ENCODE measurements around the gene NR5A1.

NR5A1 gene

DNA sequence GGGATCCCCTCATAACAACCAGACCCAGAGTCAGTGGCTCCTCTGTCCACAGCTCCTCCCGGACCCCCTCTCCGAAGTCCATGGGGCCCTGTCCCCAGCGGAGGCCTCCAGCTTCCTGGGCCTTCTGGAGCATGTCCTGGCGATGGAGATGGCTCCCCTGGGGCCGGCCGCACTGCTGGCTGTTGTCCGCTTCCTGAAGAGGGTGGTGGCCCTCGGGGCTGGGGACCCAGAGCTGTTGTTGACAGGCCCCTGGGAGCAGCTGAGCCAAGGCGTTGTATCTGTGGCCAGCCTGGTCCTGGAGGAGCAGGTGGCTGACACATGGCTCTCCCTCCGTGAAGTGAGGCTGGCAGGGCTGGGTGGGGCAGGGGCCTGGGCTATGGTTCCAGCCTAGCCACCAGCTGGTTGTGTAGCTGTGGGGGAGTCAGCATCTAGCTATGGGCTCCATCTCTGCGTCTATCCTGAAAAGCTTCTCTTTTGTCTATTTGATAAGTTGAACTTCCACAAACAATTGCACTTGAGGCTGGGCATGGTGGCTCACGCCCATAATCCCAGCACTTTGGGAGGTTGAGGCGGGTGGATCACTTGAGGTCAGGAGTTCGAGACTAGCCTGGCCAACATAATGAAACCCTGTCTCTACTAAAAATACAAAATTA lies 52.3 kb downstream of the NR5A1 start:
- H2BK15ac ChIP-seq (ENCODE audit: low read depth, poor library complexity, severe bottlenecking): no peak overlapping the region
- H3K4me3 ChIP-seq (ENCODE audit: insufficient read depth in 1 of 2, low read depth in 1 of 2, low read length in 2 of 2): no peak overlapping the region
- DNase-seq: no peak
- H3K79me1 ChIP-seq (replicated peaks; ENCODE audit: low read length, poor library complexity, severe bottlenecking): no peaks in the 10 kb centered on the region
- no peak overlapping the region for H3K14ac ChIP-seq (ENCODE audit: low read length in 2 of 2)
- no peak overlapping the region for H3K4me2 ChIP-seq (ENCODE audit: low read length, poor library complexity, severe bottlenecking)
- WGBS: 88% methylated on average over 14 of the region's 14 CpGs
- H3K27ac ChIP-seq (ENCODE audit: low read length, poor library complexity, severe bottlenecking): no peak overlapping the region
- no peak overlapping the region for H4K8ac ChIP-seq (ENCODE audit: low read length)
- no peak overlapping the region for H2BK120ac ChIP-seq (ENCODE audit: low read depth, low read length)
- no peaks in the 10 kb centered on the region for H3K36me3 ChIP-seq (ENCODE audit: control insufficient read depth in 1 of 2, insufficient read depth in 2 of 2, low read depth in 1 of 2, low read length in 2 of 2)
- no peak overlapping the region for H3K18ac ChIP-seq (ENCODE audit: low read depth in 1 of 2, low read length in 2 of 2)
- H2BK12ac ChIP-seq (ENCODE audit: low read length in 2 of 2): no peak overlapping the region
- peaks cover 52 to 76% of the 10 kb centered on the region in 2 experiments for H3K27me3 ChIP-seq (ENCODE audit: control insufficient read depth in 1 of 2, insufficient read depth in 1 of 2, low read length in 2 of 2)
- H3K4ac ChIP-seq (ENCODE audit: low read depth in 1 of 2, low read length in 2 of 2): no peak overlapping the region
- H3K4me1 ChIP-seq (ENCODE audit: control insufficient read depth, insufficient read depth, low read depth, low read length): peaks cover 16% of the 10 kb centered on the region
- H2AK5ac ChIP-seq (ENCODE audit: low read length, severe bottlenecking): no peak overlapping the region
- no peak overlapping the region for H3K9ac ChIP-seq (ENCODE audit: low read length)
- H3K9me3 ChIP-seq (ENCODE audit: control insufficient read depth, low read length): no peaks in the 10 kb centered on the region
- H4K91ac ChIP-seq (ENCODE audit: low read length): no peak overlapping the region
- H2AFZ ChIP-seq (ENCODE audit: low read depth, low read length): no peak overlapping the region
- H2BK5ac ChIP-seq (ENCODE audit: low read depth, low read length, poor library complexity, severe bottlenecking): no peak overlapping the region
- no peak overlapping the region for H3K23ac ChIP-seq (ENCODE audit: low read length in 2 of 2)

- Histone ChIP-seq H3K9ac (ENCODE audit: low read length) (no peak overlapping the region), H3K4me1 (ENCODE audit: control insufficient read depth, insufficient read depth, low read depth, low read length) (peaks cover 16% of the 10 kb centered on the region), H4K8ac (ENCODE audit: low read length) (no peak overlapping the region), H2BK120ac (ENCODE audit: low read depth, low read length) (no peak overlapping the region), H3K14ac (ENCODE audit: low read length in 2 of 2) (no peak overlapping the region), H3K79me1 (replicated peaks; ENCODE audit: low read length, poor library complexity, severe bottlenecking) (no peaks in the 10 kb centered on the region), H3K18ac (ENCODE audit: low read depth in 1 of 2, low read length in 2 of 2) (no peak overlapping the region), H3K4me2 (ENCODE audit: low read length, poor library complexity, severe bottlenecking) (no peak overlapping the region), H2AFZ (ENCODE audit: low read depth, low read length) (no peak overlapping the region), H2AK5ac (ENCODE audit: low read length, severe bottlenecking) (no peak overlapping the region), H3K4me3 (ENCODE audit: insufficient read depth in 1 of 2, low read depth in 1 of 2, low read length in 2 of 2) (no peak overlapping the region), H3K36me3 (ENCODE audit: control insufficient read depth in 1 of 2, insufficient read depth in 2 of 2, low read depth in 1 of 2, low read length in 2 of 2) (peaks cover 0 to 2% of the 10 kb centered on the region in 2 experiments), H4K91ac (ENCODE audit: low read length) (no peak overlapping the region), H3K9me3 (ENCODE audit: control insufficient read depth, low read length) (no peaks in the 10 kb centered on the region), H3K27ac (ENCODE audit: low read length, poor library complexity, severe bottlenecking) (no peak overlapping the region), H2BK15ac (ENCODE audit: low read depth, poor library complexity, severe bottlenecking) (no peak overlapping the region), H3K23ac (ENCODE audit: low read length in 2 of 2) (no peak overlapping the region), H2BK5ac (ENCODE audit: low read depth, low read length, poor library complexity, severe bottlenecking) (no peak overlapping the region), H3K27me3 (ENCODE audit: control insufficient read depth in 1 of 2, insufficient read depth in 1 of 2, low read length in 2 of 2) (peaks cover 58 to 81% of the 10 kb centered on the region in 2 experiments), H2BK12ac (ENCODE audit: low read length in 2 of 2) (no peak overlapping the region), H3K4ac (ENCODE audit: low read depth in 1 of 2, low read length in 2 of 2) (no peak overlapping the region)
- WGBS: 91% methylated on average over 9 of the region's 9 CpGs
- no peak for DNase-seq
These were observed 52.9 kb downstream of the NR5A1 start for GRCh38 chr9:124454296-124454695.

DNA sequence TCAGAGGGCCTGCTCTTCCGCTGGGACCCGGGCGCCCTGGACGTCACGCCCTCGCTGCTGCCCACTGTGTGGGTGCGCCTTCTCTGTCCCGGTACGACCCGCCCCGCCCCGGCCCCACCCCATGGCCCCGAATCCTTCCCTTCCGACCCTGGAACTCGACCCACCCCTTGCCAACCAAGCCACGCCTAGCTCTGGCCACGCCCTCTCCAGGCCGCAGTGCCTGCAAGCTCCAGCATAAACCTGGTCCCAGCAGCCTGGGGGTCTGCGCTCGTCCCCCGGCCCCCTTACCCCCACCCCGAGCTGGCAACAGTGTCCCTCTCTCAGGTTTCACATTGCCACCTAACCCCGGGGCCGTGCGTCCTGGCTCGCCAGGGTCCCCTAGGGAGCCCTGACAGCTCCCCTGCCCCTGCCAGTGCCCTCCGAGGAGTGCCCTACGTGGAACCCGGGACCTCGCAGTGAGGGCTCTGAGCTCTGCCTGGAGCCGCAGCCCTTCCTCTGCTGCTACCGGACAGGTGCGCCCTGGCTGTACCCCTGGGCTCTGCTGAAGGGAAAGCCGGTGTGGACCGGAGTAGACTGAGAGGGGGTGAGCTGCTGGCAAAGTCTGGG lies 53.5 kb downstream of the NR5A1 start:
- no peaks in the 10 kb centered on the region for H3K9me3 ChIP-seq (ENCODE audit: control insufficient read depth, low read length)
- peaks cover 16% of the 10 kb centered on the region for H3K4me1 ChIP-seq (ENCODE audit: control insufficient read depth, insufficient read depth, low read depth, low read length)
- H3K4me2 ChIP-seq (ENCODE audit: low read length, poor library complexity, severe bottlenecking): peak overlapping the region; percentile 12
- H3K27ac ChIP-seq (ENCODE audit: low read length, poor library complexity, severe bottlenecking): no peak overlapping the region
- H3K23ac ChIP-seq (ENCODE audit: low read length in 2 of 2): no peak overlapping the region
- H2BK5ac ChIP-seq (ENCODE audit: low read depth, low read length, poor library complexity, severe bottlenecking): no peak overlapping the region
- H3K4ac ChIP-seq (ENCODE audit: low read depth in 1 of 2, low read length in 2 of 2): no peak overlapping the region
- no peak overlapping the region for H3K18ac ChIP-seq (ENCODE audit: low read depth in 1 of 2, low read length in 2 of 2)
- H2AFZ ChIP-seq (ENCODE audit: low read depth, low read length): no peak overlapping the region
- no peak overlapping the region for H2BK12ac ChIP-seq (ENCODE audit: low read length in 2 of 2)
- H4K8ac ChIP-seq (ENCODE audit: low read length): no peak overlapping the region
- no peak overlapping the region for H3K14ac ChIP-seq (ENCODE audit: low read length in 2 of 2)
- H3K27me3 ChIP-seq (ENCODE audit: control insufficient read depth in 1 of 2, insufficient read depth in 1 of 2, low read length in 2 of 2): peaks cover 61 to 77% of the 10 kb centered on the region in 2 experiments
- H2BK120ac ChIP-seq (ENCODE audit: low read depth, low read length): no peak overlapping the region
- H3K9ac ChIP-seq (ENCODE audit: low read length): no peak overlapping the region
- H2AK5ac ChIP-seq (ENCODE audit: low read length, severe bottlenecking): no peak overlapping the region
- no peaks in the 10 kb centered on the region for H3K79me1 ChIP-seq (replicated peaks; ENCODE audit: low read length, poor library complexity, severe bottlenecking)
- H2BK15ac ChIP-seq (ENCODE audit: low read depth, poor library complexity, severe bottlenecking): no peak overlapping the region
- H3K36me3 ChIP-seq (ENCODE audit: control insufficient read depth in 1 of 2, insufficient read depth in 2 of 2, low read depth in 1 of 2, low read length in 2 of 2): peaks cover 0 to 2% of the 10 kb centered on the region in 2 experiments
- DNase-seq: no peak
- H4K91ac ChIP-seq (ENCODE audit: low read length): no peak overlapping the region
- no peak overlapping the region for H3K4me3 ChIP-seq (ENCODE audit: insufficient read depth in 1 of 2, low read depth in 1 of 2, low read length in 2 of 2)
- 32% methylated on average over 32 of the region's 35 CpGs for WGBS

DNA sequence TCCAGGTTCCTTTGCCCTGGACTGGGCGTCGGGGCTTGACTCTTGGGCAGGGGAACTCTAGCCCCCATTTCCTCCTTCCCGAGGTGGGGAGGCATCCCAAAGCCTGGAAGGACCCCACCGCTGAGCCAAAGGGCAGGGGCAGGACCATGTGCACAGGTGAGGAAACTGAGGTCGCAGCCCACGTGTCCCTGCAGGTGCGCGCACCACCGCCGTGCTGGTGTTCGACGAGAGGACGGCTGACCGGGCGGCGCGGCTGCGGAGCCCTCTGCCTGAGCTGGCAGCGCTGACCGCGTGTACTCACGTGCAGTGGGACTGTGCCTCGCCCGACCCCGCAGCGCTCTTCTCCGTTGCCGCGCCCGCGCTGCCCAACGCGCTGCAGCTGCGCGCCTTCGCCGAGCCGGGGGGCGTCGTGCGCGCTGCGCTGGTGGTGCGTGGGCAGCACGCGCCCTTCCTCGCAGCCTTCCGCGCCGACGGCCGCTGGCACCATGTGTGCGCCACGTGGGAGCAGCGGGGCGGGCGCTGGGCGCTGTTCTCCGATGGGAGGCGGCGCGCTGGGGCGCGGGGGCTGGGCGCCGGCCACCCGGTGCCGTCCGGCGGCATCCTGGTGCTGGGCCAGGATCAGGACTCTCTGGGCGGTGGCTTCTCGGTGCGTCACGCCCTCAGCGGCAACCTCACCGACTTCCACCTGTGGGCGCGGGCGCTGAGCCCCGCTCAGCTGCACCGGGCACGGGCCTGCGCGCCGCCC lies 54.2 kb downstream of the NR5A1 start:
- H2BK15ac ChIP-seq (ENCODE audit: low read depth, poor library complexity, severe bottlenecking): no peak overlapping the region
- no peak for DNase-seq
- no peak overlapping the region for H4K8ac ChIP-seq (ENCODE audit: low read length)
- H2AK5ac ChIP-seq (ENCODE audit: low read length, severe bottlenecking): no peak overlapping the region
- peak overlapping the region in 1 of 2 experiments; percentile 11 for H3K4me3 ChIP-seq (ENCODE audit: insufficient read depth in 1 of 2, low read depth in 1 of 2, low read length in 2 of 2)
- no peak overlapping the region for H3K9ac ChIP-seq (ENCODE audit: low read length)
- H3K27me3 ChIP-seq (ENCODE audit: control insufficient read depth in 1 of 2, insufficient read depth in 1 of 2, low read length in 2 of 2): peaks cover 64 to 72% of the 10 kb centered on the region in 2 experiments
- H3K18ac ChIP-seq (ENCODE audit: low read depth in 1 of 2, low read length in 2 of 2): no peak overlapping the region
- H2BK12ac ChIP-seq (ENCODE audit: low read length in 2 of 2): no peak overlapping the region
- no peak overlapping the region for H2BK120ac ChIP-seq (ENCODE audit: low read depth, low read length)
- H3K4ac ChIP-seq (ENCODE audit: low read depth in 1 of 2, low read length in 2 of 2): no peak overlapping the region
- no peaks in the 10 kb centered on the region for H3K79me1 ChIP-seq (replicated peaks; ENCODE audit: low read length, poor library complexity, severe bottlenecking)
- H3K9me3 ChIP-seq (ENCODE audit: control insufficient read depth, low read length): no peaks in the 10 kb centered on the region
- H3K27ac ChIP-seq (ENCODE audit: low read length, poor library complexity, severe bottlenecking): no peak overlapping the region
- H3K4me2 ChIP-seq (ENCODE audit: low read length, poor library complexity, severe bottlenecking): peak overlapping the region; percentile 12
- H3K23ac ChIP-seq (ENCODE audit: low read length in 2 of 2): peak overlapping the region in 1 of 2 experiments; percentile 63
- peaks cover 16% of the 10 kb centered on the region for H3K4me1 ChIP-seq (ENCODE audit: control insufficient read depth, insufficient read depth, low read depth, low read length)
- H3K14ac ChIP-seq (ENCODE audit: low read length in 2 of 2): no peak overlapping the region
- H2BK5ac ChIP-seq (ENCODE audit: low read depth, low read length, poor library complexity, severe bottlenecking): no peak overlapping the region
- H2AFZ ChIP-seq (ENCODE audit: low read depth, low read length): no peak overlapping the region
- WGBS: 52% methylated on average over 84 of the region's 85 CpGs
- peaks cover 0 to 2% of the 10 kb centered on the region in 2 experiments for H3K36me3 ChIP-seq (ENCODE audit: control insufficient read depth in 1 of 2, insufficient read depth in 2 of 2, low read depth in 1 of 2, low read length in 2 of 2)
- peak overlapping the region; percentile 31 for H4K91ac ChIP-seq (ENCODE audit: low read length)

Measured in mesenchymal stem cell (in vitro differentiated cells and primary cell).